HL-60/S4 treated with retinoic acid at 250 ng/mL for 4 days and 3 days (cell line): Measurements from ENCODE around the gene RNU1-2.
"Not testable (repeated sequence)": the region's sequence is repeated elsewhere in the genome, so short reads cannot be mapped to it uniquely, and the experiment has no call there.

ENCODE experiments used
- in situ Hi-C: fragments of 300-500 bp; cut with MboI; formaldehyde crosslinking; loops from 2 replicates; pipeline ENCODE4 v1.7.0; 2022; ENCODE audit warnings: low sequenced_read_pairs

Gene RNU1-2

GRCh38 chr1:16895598-16896315 lies at the start of gene RNU1-2:
Gene RNU1-2, plus strand, starts transcription at chr1:16895980.
- in situ Hi-C loops = not testable (repeated sequence)

DNA sequence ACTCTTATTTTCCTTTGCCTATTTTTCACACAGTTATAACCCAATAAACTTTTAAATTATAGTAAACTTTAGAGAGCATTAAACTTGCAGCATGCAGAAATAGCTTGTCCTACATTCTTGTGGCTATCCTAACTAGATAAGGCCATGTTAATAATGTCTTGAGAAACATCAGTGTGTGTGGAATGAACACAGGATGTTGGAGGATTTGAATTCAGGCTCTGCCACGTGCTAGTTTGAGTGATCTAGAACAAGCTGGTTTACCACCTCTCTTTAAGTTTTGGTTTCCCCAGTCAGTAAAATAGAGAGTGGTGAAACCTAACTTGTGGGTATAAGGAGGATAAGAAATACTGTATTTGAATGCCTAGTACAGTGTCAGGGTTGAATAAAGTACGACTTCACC lies 39.6 kb upstream of the RNU1-2 start:
- in situ Hi-C loops = not testable (repeated sequence)

GRCh38 chr1:16859167-16860041 lies 36.4 kb upstream of the RNU1-2 start:
- in situ Hi-C loops = not testable (repeated sequence)

DNA sequence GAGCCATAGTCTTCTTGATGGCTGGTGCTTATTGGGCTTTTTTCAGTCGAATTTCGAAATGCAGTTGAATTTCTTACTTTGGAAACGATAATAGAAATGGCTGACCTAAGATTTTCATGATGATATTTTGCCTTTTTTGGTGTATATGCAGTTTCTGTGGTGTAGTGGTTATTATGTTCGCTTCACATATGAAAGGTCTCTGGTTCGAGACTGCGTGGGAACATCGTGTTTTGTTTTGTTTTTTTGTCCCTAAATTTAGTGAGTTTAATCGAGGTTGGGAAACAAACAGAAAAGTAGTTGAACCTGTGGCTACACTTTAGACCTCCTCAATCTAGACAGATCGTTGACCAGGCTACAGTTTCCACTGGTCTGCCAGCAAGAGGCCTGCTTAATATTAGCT lies 35.7 kb upstream of the RNU1-2 start:
- in situ Hi-C loops = not testable (repeated sequence)

DNA sequence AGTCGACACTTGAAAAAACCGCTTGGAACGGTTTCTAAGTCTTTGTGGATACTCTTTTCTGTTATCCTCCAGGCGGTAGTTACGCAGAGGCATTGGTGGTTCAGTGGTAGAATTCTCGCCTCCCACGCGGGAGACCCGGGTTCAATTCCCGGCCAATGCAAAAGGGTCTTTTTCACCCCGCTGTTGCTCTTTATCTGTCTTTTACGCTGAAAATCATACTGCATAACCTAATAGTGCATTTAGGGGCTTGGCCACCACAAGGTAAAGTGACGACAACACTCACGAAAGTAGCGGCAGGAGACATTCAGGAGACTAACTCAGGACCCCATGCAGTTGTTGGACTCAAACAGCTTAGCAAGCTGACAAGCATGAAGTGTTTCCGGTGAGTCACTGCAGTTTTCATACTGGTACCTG lies 33.9 kb upstream of the RNU1-2 start:
- in situ Hi-C loops = not testable (repeated sequence)

DNA sequence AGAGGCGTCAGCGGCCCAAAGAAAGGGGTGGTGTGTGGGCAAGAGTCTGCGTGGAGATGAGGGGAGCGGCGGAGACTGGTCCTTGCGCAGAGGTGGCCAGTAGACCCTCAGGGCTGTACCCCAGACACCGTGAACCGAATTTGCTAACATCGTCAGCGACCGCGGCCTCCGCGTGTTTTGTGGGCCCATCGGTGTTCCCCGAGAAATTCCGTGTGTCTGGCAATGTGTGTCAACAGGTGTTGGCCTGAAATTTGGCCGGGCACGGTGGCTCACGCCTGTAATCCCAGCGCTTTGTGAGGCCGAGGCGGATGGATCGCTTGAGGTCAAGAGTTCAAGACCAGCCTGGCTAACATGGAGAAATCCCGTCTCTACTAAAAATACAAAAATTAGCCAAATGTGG lies 33.4 kb upstream of the RNU1-2 start:
- in situ Hi-C loops = not testable (repeated sequence)

DNA sequence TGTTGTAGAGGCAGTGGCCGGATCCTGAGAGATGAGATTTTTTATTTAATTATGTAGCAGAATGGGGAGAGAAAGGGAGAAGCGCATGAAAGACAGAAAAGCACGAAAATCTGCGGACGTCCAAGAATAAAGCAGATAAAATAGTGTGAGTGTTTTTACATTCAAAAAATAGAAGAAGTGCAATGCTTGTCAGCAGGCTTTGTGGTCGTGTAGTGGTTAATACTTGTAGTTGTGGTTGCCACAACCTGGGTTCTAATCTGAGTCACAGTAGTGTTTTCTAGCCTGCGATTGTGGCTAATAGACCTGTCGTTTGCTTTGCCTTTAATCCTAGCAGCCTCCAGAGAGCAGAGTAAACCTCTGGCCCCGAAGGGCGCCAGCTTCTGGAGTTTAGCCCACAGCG lies 32.8 kb upstream of the RNU1-2 start:
- in situ Hi-C loops = not testable (repeated sequence)

DNA sequence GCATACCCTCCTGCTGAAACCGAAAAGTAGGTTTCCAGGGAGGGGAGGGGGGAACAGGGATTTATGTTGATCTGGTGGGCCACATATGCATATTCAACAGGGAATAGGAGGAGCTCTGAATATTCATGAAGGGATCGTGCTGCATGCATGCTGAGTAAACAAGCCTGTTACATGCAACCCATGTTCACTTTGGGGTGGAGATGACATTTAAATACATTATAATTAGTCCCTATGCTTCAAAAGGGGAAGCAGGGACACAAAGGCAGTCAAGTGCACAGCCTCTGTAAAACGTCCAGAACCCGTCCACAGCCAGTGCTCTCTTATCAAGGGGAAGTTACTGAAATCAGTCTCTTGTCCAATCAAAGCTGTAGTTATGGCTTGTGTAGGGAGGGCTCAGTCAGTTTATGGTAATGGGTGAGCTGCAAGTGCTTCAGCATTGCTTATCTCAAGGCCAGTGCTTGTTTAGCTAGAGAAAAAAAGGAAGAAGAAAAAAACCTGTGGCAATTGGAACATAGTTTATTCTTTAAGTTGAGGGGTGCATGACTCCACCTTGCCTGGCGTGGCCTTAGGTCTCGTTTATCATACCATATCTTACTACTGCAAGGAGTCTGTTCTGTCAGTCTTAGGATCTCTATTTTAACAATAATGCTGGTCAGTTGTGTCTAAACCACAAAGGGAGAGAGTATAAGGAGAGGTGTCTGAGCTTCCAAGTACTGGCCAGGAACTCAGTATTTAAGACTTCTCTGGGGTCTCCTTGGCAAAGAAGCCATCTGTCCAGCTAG lies 28.7 kb upstream of the RNU1-2 start:
- in situ Hi-C loops = not testable (repeated sequence)

GRCh38 chr1:16868787-16869186 lies 27.0 kb upstream of the RNU1-2 start:
- in situ Hi-C loops = not testable (repeated sequence)

- in situ Hi-C loops = not testable (repeated sequence)
Observed at GRCh38 chr1:16869996-16870395, 25.8 kb upstream of the RNU1-2 start.

DNA sequence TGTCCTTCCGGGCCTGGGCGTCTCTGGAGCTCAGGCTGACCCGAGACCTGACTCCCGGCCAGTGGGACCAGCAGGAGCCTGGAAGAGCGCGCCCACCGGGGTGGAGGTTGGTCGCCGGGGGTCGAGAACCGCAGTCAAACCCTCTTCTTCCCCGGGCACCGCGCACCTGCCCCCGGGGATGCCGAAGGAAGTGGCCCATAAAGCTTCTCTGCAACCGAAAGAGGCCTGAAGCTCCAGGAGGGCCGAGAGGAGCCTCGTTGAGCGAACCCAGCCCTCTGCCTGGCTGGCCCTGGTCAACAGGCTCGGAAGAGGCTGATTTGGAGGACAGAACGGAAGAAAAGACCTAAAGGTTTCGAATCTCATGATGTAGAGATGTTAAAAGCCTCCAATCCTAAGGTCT lies 24.6 kb upstream of the RNU1-2 start:
- in situ Hi-C loops = not testable (repeated sequence)

DNA sequence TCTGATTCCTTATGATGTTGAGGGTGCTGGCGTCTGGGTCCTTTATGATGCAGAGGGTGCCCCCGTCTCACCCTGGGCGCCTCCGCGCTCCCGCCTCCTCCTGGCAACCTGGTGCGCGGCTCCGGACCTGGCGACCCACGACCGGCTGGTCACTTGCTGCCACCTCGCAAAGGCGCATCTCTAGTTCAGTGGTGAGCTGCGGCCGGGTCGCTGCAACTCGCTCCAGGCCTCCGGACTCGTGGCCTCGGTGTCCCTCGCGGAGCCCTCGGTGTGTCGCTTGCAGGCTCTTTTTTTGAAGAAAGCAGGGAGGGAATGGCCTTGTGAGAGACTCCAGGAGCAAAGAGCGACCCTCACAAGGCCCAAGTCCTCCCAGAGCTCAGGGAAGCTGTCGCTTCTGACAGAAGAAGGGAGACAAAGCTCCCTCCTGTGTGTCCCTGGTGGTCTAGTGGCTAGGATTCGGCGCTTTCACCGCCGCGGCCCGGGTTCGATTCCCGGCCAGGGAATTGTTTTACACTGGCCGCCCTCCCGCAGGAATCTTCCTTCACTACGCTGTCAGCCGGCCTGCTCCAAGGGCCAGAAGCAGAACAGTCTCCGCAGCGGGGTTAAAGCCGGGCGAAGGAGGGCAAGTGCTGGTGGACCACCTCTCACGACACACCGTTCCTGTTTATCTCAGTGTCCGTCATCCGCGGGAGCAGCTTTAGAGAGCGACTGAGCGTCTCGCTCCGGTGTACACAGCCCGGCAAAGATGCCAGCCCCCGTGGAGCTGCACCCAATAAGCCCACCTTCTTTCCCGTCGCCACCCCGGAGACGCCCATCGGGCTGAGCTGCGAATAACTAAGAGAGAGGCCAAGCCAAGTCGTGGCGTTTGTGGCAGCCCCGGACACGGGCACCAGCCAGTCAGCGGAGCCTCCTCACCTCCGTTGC lies 23.4 kb upstream of the RNU1-2 start:
- in situ Hi-C loops = not testable (repeated sequence)

DNA sequence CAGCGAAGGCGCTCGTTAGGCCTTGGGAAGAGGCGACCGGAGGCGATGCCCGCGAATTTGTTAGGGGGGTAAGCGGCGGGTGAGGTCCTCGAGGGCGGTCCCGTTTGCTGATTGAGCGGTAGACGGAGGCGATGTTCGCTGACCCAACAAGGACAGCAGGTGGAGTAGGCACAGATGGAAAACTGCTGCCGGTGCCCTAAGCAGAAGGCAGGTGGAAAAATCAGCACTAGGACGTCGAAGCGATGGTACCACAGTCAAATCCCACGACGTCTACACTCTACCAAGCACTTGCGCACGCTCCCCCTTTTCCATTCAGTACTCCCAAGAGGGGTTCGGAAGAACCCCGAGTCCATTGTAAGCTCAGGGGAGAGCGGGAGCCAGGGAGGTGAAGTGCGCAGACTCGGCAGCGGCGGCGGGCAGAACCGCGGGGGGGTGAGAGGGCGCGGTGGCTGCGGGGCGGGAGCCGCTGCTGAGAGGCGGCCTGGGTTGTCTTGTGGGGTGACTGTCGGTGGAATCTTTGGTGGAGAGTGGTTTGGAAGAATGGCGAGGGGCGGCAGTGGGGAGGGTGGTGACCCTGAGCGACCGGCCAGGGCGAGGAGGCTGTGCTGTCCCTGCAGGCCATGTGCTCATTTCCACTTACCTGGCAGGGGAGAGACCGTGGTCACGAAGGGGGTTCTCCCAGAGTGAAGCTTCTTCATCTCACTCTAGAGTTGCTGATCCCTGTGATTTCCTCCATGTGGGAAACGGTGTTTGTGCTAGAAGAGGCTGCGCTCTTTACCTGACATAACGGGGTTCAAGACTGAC lies 22.5 kb upstream of the RNU1-2 start:
- in situ Hi-C loops = not testable (repeated sequence)

DNA sequence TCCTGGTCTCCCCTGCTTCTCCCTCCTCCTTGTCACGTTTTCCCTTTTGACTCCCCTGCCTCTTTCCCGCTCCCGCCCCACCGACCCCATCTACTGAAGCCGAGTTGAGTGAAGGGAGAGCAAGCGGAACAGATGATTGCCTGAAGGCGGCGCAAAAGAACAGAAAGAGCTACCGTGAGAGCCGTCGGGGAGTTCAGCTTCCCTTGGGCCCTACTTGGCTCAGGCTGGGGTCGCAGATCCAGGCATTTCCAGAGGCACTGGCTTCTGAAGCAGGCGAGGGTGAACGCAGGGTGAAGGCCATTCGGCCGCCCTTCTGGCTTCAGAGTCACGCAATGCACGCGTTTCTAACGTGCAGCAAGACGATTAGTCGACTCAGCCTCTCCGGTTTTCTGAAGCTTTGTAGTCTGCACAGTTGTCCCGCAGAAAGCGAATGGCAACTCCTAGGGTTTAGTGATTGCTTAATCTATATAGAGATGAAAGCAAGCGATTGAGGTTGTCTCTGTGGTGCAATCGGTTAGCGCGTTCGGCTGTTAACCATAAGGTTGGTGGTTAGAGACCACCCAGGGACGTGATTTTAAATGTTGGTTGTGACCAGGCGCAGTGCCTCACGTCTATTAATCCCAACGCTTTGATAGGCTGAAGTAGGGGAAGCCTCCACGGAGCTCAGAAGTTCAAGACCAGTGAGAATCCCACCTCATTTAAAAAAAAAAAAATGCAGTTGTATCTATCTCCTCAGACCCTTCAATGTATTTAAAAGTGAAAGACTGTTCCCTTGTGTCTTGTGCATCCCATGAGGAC lies 20.6 kb upstream of the RNU1-2 start:
- in situ Hi-C loops = not testable (repeated sequence)

DNA sequence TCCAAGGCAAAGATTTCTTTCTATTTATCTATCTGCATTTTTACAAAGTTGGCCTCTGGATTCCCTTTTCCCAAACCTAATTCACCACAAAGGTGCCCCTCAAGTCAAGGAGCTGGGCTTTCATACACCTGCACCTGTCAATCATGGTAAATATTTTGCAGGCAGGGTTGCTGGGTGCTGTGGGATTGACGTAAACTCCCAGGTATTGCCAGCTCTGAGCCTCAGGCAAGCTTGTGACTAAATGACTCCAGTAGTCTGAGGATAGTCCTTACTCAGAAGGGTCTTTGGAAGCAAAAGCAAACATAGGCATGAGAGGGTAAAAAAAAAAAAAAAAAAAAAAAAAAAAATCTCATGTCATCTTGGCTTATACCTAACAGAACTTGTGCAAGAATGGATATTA lies 14.0 kb upstream of the RNU1-2 start:
- in situ Hi-C loops = not testable (repeated sequence)

DNA sequence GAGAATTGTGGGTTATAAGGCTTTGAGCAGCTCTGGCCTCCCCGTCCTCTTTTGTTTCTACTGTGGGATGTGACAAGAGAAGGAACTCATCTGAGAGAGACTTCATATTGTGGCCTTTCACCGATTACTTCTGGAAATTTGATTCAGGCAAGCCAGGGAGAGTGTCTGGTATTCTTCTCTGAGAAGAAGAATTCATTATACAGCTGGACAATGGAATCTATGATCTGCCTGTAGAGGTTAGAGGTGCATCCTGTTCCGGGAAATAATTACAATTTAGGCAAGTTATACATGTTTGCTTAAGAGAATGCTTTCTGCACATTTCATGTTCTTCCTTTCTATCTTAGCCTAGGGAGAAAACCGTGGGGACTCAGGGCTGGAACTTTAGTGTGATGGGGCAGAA lies 12.8 kb upstream of the RNU1-2 start:
- in situ Hi-C loops = no loop called here

DNA sequence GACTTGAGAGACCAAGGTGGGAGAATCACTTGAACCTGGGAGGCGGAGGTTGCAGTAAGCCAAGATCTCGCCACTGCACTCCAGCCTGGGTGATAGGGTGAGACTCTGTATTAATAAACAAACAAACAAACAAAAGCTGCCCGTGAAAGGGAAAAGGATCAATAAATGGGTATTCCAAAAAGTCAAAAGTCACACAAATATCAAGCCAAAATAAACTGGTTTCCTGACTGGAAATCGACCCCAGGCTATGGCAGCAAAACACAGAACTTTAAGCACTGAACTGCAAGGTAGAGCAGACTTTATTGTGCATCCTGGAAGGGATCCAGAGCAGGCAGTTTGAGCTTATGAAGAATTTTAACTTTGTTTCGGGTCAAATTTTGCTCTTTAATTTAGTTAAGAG lies 11.3 kb upstream of the RNU1-2 start:
- in situ Hi-C loops = not testable (repeated sequence)

DNA sequence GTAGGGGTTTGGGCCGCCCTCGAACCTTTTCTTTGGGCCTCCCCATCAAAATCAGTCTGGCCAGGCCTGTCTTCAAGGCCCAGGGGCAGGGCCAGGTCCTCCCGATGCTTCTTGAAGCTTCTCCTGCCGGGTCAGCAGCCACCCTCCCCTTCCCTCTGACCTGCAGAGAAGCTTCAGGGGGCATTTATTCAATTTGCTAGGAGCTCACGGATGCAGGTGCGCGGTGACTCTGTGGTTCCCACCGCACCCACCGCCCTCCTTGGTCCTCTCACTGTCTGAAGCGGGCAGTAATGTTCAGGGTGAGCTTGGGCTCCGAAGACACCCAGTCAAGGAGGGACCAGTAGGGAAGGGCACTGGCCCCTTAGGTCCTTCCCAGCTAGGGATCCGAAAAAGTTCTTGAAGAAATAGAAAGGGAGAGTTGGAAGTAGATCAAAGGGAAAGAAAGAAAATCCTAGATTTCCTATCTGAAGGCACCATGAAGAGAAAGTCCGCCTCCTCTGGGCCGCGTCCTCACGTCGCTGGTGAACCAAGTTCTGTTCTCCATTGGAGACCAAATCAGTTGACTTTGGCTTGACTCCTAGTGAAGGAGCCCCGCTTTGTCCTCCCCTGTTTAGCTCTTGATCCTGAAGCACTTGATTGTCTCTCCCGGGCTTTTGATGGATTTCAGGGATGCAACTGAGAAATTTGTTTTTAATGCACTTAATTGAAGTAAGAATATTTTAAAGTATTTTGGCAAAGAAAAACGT lies 8.7 kb upstream of the RNU1-2 start:
- in situ Hi-C loops = no loop called here
